H1 (cell line): ENCODE measurements around the gene RCL1. TPM values are rescaled to one million over a fixed set of nuclear protein-coding genes. Genes with fewer than 3 reads are reported as not detected.

Experiments used
- CTCF ChIA-PET: fragments of 300-600 bp; sonication (Branson Sonifier 250); formaldehyde crosslinking; loops from one replicate; lab custom pipeline; 2021; ENCODE audit not compliant: partially characterized antibody; lab: Charles Lee
- POLR2A ChIA-PET: fragments of 300-600 bp; sonication (Branson Sonifier 250); formaldehyde crosslinking; loops from one replicate; lab custom pipeline; 2021; ENCODE audit warnings: inconsistent platforms; ENCODE audit not compliant: partially characterized antibody; lab: Charles Lee
- DNase-seq, 2 experiments: peaks; one replicate each; pipeline versions ENCODE4 v3.0.0 to v3.0.0-alpha.2; 2010 to 2022; ENCODE audit warnings: low spot score in 2 of 2, low read depth in 1 of 2, mixed read lengths in 1 of 2
- FAIRE-seq: peaks from 2 replicates; lab custom pipeline; 2011; peaks lifted over from hg19 to GRCh38; lab: Jason Lieb, UNC
- H2AFZ ChIP-seq: 2 replicates; pipeline ENCODE4 v1.8.1; 2012; ENCODE audit warnings: low read length, inconsistent platforms
- H2AK5ac ChIP-seq: 2 replicates; pipeline ENCODE4 v1.6.1; 2013; ENCODE audit warnings: low read depth, low read length
- H2BK120ac ChIP-seq: replicated peaks from 2 replicates; pipeline ENCODE3; 2013; ENCODE audit warnings: low read depth, low read length, inconsistent platforms
- H2BK12ac ChIP-seq: 2 replicates; pipeline ENCODE4 v1.6.1; 2013; ENCODE audit warnings: low read depth, low read length
- H2BK15ac ChIP-seq: 2 replicates; pipeline ENCODE4 v1.6.1; 2013; ENCODE audit warnings: low read length
- H2BK20ac ChIP-seq: 2 replicates; pipeline ENCODE4 v1.6.1; 2013; ENCODE audit warnings: low read length
- H2BK5ac ChIP-seq: 2 replicates; pipeline ENCODE4 v1.6.1; 2013; ENCODE audit warnings: low read depth, low read length
- H3K14ac ChIP-seq: 2 replicates; pipeline ENCODE4 v1.6.1; 2013; ENCODE audit warnings: inconsistent platforms; ENCODE audit not compliant: insufficient read length
- H3K18ac ChIP-seq: 2 replicates; pipeline ENCODE4 v1.6.1; 2013; ENCODE audit warnings: low read length; ENCODE audit errors: extremely low read depth
- H3K23ac ChIP-seq: 2 replicates; pipeline ENCODE4 v1.6.1; 2013; ENCODE audit warnings: inconsistent platforms; ENCODE audit not compliant: insufficient read length
- H3K23me2 ChIP-seq: 2 replicates; pipeline ENCODE4 v1.6.1; 2013; ENCODE audit warnings: low read depth, low read length
- H3K27ac ChIP-seq: 2 replicates; pipeline ENCODE4 v1.6.1; 2011; ENCODE audit warnings: low read depth, low read length, inconsistent platforms
- H3K27me3 ChIP-seq, 4 experiments: replicated peaks in 1 of 4; 1 replicate in 1 of 4; 2 replicates in 3 of 4; pipeline versions ENCODE4 v1.6.1 to v1.8.1; 2011 to 2013; ENCODE audit warnings: low read length in 3 of 4, mild to moderate bottlenecking in 3 of 4, inconsistent platforms in 2 of 4, mixed read lengths in 2 of 4, moderate library complexity in 1 of 4; ENCODE audit not compliant: control insufficient read depth in 3 of 4, insufficient read depth in 3 of 4; ENCODE audit errors: extremely low read depth in 1 of 4
- H3K36me3 ChIP-seq, 4 experiments: 2 replicates each; pipeline versions ENCODE4 v1.6.1 to v1.8.1; 2011 to 2013; ENCODE audit warnings: mild to moderate bottlenecking in 4 of 4, low read length in 3 of 4, moderate library complexity in 2 of 4, control low read depth in 1 of 4, inconsistent platforms in 1 of 4; ENCODE audit not compliant: insufficient read depth in 4 of 4, control insufficient read depth in 2 of 4
- H3K4ac ChIP-seq: replicated peaks from 2 replicates; pipeline ENCODE3; 2013; ENCODE audit warnings: low read length, low read depth, mixed read lengths, inconsistent platforms; ENCODE audit not compliant: insufficient read length
- H3K4me1 ChIP-seq, 4 experiments: replicated peaks in 1 of 4; 1 replicate in 1 of 4; 2 replicates in 3 of 4; pipeline versions ENCODE4 v1.6.1 to v1.8.1; 2011 to 2013; ENCODE audit warnings: low read length in 3 of 4, inconsistent platforms in 2 of 4, mixed read lengths in 1 of 4; ENCODE audit not compliant: insufficient read depth in 4 of 4, control insufficient read depth in 3 of 4
- H3K4me2 ChIP-seq, 2 experiments: 2 replicates each; pipeline versions ENCODE4 v1.6.1 to v1.8.1; 2011 to 2013; ENCODE audit warnings: low read depth in 2 of 2, low read length in 2 of 2, control low read depth in 1 of 2, inconsistent platforms in 1 of 2, mild to moderate bottlenecking in 1 of 2; ENCODE audit not compliant: insufficient read depth in 1 of 2
- H3K4me3 ChIP-seq, 4 experiments: fragments of 200-600, 300-600 bp in 1 of 4; sonication (generic), shearing (Covaris generic), sonication (Bioruptor Twin) in 1 of 4; 2 replicates each; pipeline versions ENCODE4 v1.5.1 to v1.8.1; 2011 to 2016; ENCODE audit warnings: low read length in 4 of 4, low read depth in 3 of 4, control low read depth in 2 of 4, inconsistent platforms in 2 of 4, mild to moderate bottlenecking in 2 of 4, mixed read lengths in 1 of 4, moderate library complexity in 1 of 4; ENCODE audit not compliant: insufficient read depth in 2 of 4; ENCODE audit errors: extremely low read depth in 1 of 4
- H3K56ac ChIP-seq: replicated peaks from 2 replicates; pipeline ENCODE3; 2013; ENCODE audit warnings: low read depth, mild to moderate bottlenecking, mixed read lengths, low read length, inconsistent platforms; ENCODE audit not compliant: insufficient read length
- H3K79me1 ChIP-seq: 2 replicates; pipeline ENCODE4 v1.6.1; 2013; ENCODE audit warnings: low read depth, low read length, control low read depth
- H3K79me2 ChIP-seq, 2 experiments: 2 replicates each; pipeline versions ENCODE4 v1.6.1 to v1.8.1; 2012 to 2013; ENCODE audit warnings: low read length in 2 of 2, mild to moderate bottlenecking in 2 of 2, inconsistent platforms in 1 of 2; ENCODE audit not compliant: insufficient read depth in 2 of 2, control insufficient read depth in 1 of 2
- H3K9ac ChIP-seq, 4 experiments: replicated peaks in 1 of 4; 1 replicate in 1 of 4; 2 replicates in 3 of 4; pipeline versions ENCODE4 v1.6.1 to v1.8.1; 2011 to 2013; ENCODE audit warnings: low read depth in 3 of 4, low read length in 3 of 4, control low read depth in 2 of 4, mild to moderate bottlenecking in 2 of 4, moderate library complexity in 2 of 4, inconsistent platforms in 1 of 4; ENCODE audit errors: extremely low read depth in 1 of 4
- H3K9me3 ChIP-seq, 2 experiments: 2 replicates each; pipeline versions ENCODE4 v1.6.1 to v1.8.1; 2012 to 2013; ENCODE audit warnings: mild to moderate bottlenecking in 2 of 2, moderate library complexity in 2 of 2, control low read depth in 1 of 2, inconsistent platforms in 1 of 2, low read depth in 1 of 2, low read length in 1 of 2, mixed read lengths in 1 of 2; ENCODE audit not compliant: insufficient read depth in 2 of 2
- H4K20me1 ChIP-seq, 2 experiments: replicated peaks in 1 of 2; 2 replicates each; pipeline versions ENCODE3 to v1.8.1; 2011 to 2013; ENCODE audit warnings: inconsistent platforms in 2 of 2, low read length in 2 of 2, mild to moderate bottlenecking in 1 of 2; ENCODE audit not compliant: insufficient read depth in 2 of 2, control insufficient read depth in 1 of 2
- H4K5ac ChIP-seq: 2 replicates; pipeline ENCODE4 v1.6.1; 2013; ENCODE audit warnings: low read length, low read depth, mixed read lengths, inconsistent platforms; ENCODE audit not compliant: insufficient read length
- H4K8ac ChIP-seq: 2 replicates; pipeline ENCODE4 v1.8.0; 2013; ENCODE audit warnings: mild to moderate bottlenecking, moderate library complexity, low read length, inconsistent platforms; ENCODE audit not compliant: insufficient read depth; ENCODE audit errors: extremely low read depth
- H4K91ac ChIP-seq: replicated peaks from 2 replicates; pipeline ENCODE3; 2013; ENCODE audit warnings: low read length, mixed read lengths, inconsistent platforms; ENCODE audit not compliant: insufficient read length
- EZH2 ChIP-seq: fragments of 200-600 bp; sonication (generic); IDR thresholded peaks from 2 replicates; pipeline ENCODE4 v1.7.1; 2012; ENCODE audit warnings: low read depth, mild to moderate bottlenecking, moderate library complexity, low read length, inconsistent platforms; ENCODE audit not compliant: severe bottlenecking
- NRF1 ChIP-seq: IDR thresholded peaks from 2 replicates; pipeline ENCODE4 v1.6.1; 2011; ENCODE audit warnings: mild to moderate bottlenecking, low read depth, low read length, improper control_type of control experiment
- RAD21 ChIP-seq, 2 experiments: IDR thresholded peaks in 1 of 2; conservative IDR thresholded peaks in 1 of 2; 2 replicates each; pipeline ENCODE4 v1.6.1; 2011; ENCODE audit warnings: low read depth in 2 of 2, low read length in 2 of 2, improper control_type of control experiment in 1 of 2, inconsistent platforms in 1 of 2, mild to moderate bottlenecking in 1 of 2, moderate library complexity in 1 of 2
- RXRA ChIP-seq: IDR thresholded peaks from 2 replicates; pipeline ENCODE4 v1.6.1; 2011; ENCODE audit warnings: low read depth, mild to moderate bottlenecking, low read length, moderate library complexity; ENCODE audit not compliant: insufficient read depth
- SIN3A ChIP-seq, 2 experiments: IDR thresholded peaks in 1 of 2; conservative IDR thresholded peaks in 1 of 2; 2 replicates each; pipeline ENCODE4 v1.6.1; 2011 to 2012; ENCODE audit warnings: low read length in 2 of 2, improper control_type of control experiment in 1 of 2, low read depth in 1 of 2, mild to moderate bottlenecking in 1 of 2
- SP4 ChIP-seq: IDR thresholded peaks from 2 replicates; pipeline ENCODE4 v1.6.1; 2012; ENCODE audit warnings: low read length, inconsistent platforms
- SRF ChIP-seq: IDR thresholded peaks from 2 replicates; pipeline ENCODE4 v1.6.1; 2011; ENCODE audit warnings: mild to moderate bottlenecking, low read depth, low read length, moderate library complexity
- TEAD4 ChIP-seq: IDR thresholded peaks from 2 replicates; pipeline ENCODE4 v1.6.1; 2012; ENCODE audit warnings: low read depth, low read length, inconsistent platforms, mixed read lengths
- ZNF274 ChIP-seq: IDR thresholded peaks from 2 replicates; pipeline ENCODE4 v1.7.0; 2012; ENCODE audit warnings: low read length, borderline replicate concordance; ENCODE audit errors: extremely low read depth
- WGBS, 2 experiments: shearing (Covaris generic) in 1 of 2; methylation state at CpG; one replicate each; pipeline versions ENCODE4 v1.1.6 to v1.1.7; 2013 to 2015; ENCODE audit warnings: low lambda C conversion rate in 2 of 2, mixed read lengths in 2 of 2, inconsistent platforms in 1 of 2, low coverage in 1 of 2, missing lambda C conversion rate in 1 of 2; ENCODE audit not compliant: insufficient replicate concordance in 2 of 2, insufficient coverage in 1 of 2, insufficient read length in 1 of 2; ENCODE audit errors: extremely low coverage in 1 of 2, missing lambda C conversion rate in 1 of 2; 5-methylcytosine and 5-hydroxymethylcytosine counted together
- polyA plus RNA-seq, 7 experiments: library from polyadenylated mRNA; depleted of rRNA in 3 of 7; stranded (reverse) in 5 of 7; unstranded in 2 of 7; fragments of >200 nt in 5 of 7; fragments of 200-250 nt in 2 of 7; gene quantifications; 1 replicate in 5 of 7; 2 replicates in 1 of 7; 4 replicates in 1 of 7; pipeline versions ENCODE4 v1.2.1 to v1.2.3, GENCODE V29; 2011 to 2013; ENCODE audit warnings: missing spikeins in 2 of 7, mixed read lengths in 2 of 7
- total RNA-seq: library from RNA; stranded (reverse); fragmentation: NEBNext Ultra II Directional; extraction: Animal tissue kit (Norgen Biotek cat#: 25700); gene quantifications from 2 replicates; pipeline ENCODE4 v1.2.1, GENCODE V29; 2021
- TF ChIP-seq, protein P1 (sequence below), 3 experiments: IDR thresholded peaks; 1 replicate in 2 of 3; 2 replicates in 1 of 3; pipeline versions ENCODE4 v1.5.1 to v1.6.1; 2011; ENCODE audit warnings: low read length in 3 of 3, mild to moderate bottlenecking in 3 of 3, inconsistent platforms in 2 of 3, low read depth in 1 of 3, moderate library complexity in 1 of 3; ENCODE audit not compliant: insufficient read depth in 1 of 3; ENCODE audit errors: control extremely low read depth in 1 of 3

RCL1 gene
- total and polyA plus RNA-seq, 2 of the 8 experiments (the other 6 are each of a cell fraction or from before 2014, with no cell fraction given): 21.0 to 29.5 TPM

DNA sequence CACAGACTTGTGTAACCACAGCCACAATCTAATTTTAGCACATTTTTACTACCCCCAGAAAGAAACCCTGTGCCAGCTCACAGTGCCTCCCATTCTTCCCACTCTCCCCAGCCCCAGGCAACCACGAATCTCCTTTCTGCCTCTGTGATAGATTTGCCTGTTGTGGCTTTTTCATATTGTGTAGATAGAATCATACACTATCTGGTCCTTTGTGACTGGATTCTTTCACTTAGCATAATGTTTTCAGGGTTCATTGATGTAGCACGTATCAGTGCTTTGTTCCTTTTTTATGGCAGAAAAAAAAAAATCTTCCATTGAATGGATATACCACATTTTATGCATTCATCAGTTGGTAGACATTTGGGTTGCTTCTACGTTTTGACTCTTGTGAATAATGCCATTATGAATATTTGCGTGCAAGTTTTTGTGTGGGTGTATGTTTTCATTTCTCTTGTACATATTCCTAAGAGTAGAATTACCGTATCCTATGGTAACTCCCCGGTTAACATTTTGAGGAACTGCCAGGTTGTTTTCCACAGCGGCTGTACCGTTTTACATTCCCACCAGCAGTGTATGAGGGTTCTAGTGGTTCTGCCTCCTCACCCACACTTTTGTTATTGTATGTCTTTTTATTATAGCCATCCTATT is 64.5 kb downstream of the RCL1 start:
- peaks cover 2 to 41% (median 14%) of the 10 kb centered on the region in 4 experiments for H3K36me3 ChIP-seq
- peaks cover 2% of the 10 kb centered on the region; the same call in 1 of the 2 replicates for H3K79me1 ChIP-seq
- H2BK12ac ChIP-seq: no peak overlapping the region
- H2BK20ac ChIP-seq: no peak overlapping the region
- H4K8ac ChIP-seq: no peak overlapping the region
- no peak for DNase-seq
- no peaks in the 10 kb centered on the region for H3K4me1 ChIP-seq
- H3K18ac ChIP-seq: no peak overlapping the region
- H3K9me3 ChIP-seq: no peaks in the 10 kb centered on the region
- no peaks in the 10 kb centered on the region for H3K27me3 ChIP-seq
- H3K9ac ChIP-seq: no peak overlapping the region
- H2BK120ac ChIP-seq: no peak overlapping the region
- no peak overlapping the region for H2AFZ ChIP-seq
- no peak overlapping the region for H3K23ac ChIP-seq
- H2AK5ac ChIP-seq: no peak overlapping the region
- no peak overlapping the region for H3K27ac ChIP-seq
- H2BK15ac ChIP-seq: no peak overlapping the region
- H3K14ac ChIP-seq: no peak overlapping the region
- no peak for FAIRE-seq
- H4K20me1 ChIP-seq: no peaks in the 10 kb centered on the region
- H4K91ac ChIP-seq: no peak overlapping the region
- no peak overlapping the region for H2BK5ac ChIP-seq
- H3K4me2 ChIP-seq: no peak overlapping the region
- POLR2A ChIA-PET: no interaction called here
- no peak overlapping the region for H4K5ac ChIP-seq
- whole genome bisulfite sequencing, 2 experiments: 79% methylated on average over 8 of the region's 8 CpGs; no CpG with 5 or more reads in 1 of the 2 experiments
- H3K56ac ChIP-seq: no peak overlapping the region
- H3K23me2 ChIP-seq: no peaks in the 10 kb centered on the region
- H3K4ac ChIP-seq: no peak overlapping the region
- no peak overlapping the region for H3K4me3 ChIP-seq
- CTCF ChIA-PET: no interaction called here
- H3K79me2 ChIP-seq: no peaks in the 10 kb centered on the region
- TF ChIP-seq EZH2 (no peak), RXRA (no peak), ZNF274 (no peak), TEAD4 (no peak), NRF1 (no peak), RAD21 (IDR thresholded peaks at IDR 0.05 in 1 of 2, conservative IDR thresholded peaks at IDR 0.05 in 1 of 2; ENCODE audit: low read depth in 2 of 2, low read length in 2 of 2) (no peak), SRF (no peak), SIN3A (conservative IDR thresholded peaks at IDR 0.05 in 1 of 2, IDR thresholded peaks at IDR 0.05 in 1 of 2; ENCODE audit: low read depth in 1 of 2, low read length in 2 of 2) (no peak), SP4 (no peak)
- TF ChIP-seq, protein P1, sequence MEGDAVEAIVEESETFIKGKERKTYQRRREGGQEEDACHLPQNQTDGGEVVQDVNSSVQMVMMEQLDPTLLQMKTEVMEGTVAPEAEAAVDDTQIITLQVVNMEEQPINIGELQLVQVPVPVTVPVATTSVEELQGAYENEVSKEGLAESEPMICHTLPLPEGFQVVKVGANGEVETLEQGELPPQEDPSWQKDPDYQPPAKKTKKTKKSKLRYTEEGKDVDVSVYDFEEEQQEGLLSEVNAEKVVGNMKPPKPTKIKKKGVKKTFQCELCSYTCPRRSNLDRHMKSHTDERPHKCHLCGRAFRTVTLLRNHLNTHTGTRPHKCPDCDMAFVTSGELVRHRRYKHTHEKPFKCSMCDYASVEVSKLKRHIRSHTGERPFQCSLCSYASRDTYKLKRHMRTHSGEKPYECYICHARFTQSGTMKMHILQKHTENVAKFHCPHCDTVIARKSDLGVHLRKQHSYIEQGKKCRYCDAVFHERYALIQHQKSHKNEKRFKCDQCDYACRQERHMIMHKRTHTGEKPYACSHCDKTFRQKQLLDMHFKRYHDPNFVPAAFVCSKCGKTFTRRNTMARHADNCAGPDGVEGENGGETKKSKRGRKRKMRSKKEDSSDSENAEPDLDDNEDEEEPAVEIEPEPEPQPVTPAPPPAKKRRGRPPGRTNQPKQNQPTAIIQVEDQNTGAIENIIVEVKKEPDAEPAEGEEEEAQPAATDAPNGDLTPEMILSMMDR (IDR thresholded peaks at IDR 0.05; ENCODE audit: control extremely low read depth in 1 of 3, insufficient read depth in 1 of 3, low read depth in 1 of 3, low read length in 3 of 3): no peak
